ENCODE data around the gene ALDH1L1.

Gene ALDH1L1

DNA sequence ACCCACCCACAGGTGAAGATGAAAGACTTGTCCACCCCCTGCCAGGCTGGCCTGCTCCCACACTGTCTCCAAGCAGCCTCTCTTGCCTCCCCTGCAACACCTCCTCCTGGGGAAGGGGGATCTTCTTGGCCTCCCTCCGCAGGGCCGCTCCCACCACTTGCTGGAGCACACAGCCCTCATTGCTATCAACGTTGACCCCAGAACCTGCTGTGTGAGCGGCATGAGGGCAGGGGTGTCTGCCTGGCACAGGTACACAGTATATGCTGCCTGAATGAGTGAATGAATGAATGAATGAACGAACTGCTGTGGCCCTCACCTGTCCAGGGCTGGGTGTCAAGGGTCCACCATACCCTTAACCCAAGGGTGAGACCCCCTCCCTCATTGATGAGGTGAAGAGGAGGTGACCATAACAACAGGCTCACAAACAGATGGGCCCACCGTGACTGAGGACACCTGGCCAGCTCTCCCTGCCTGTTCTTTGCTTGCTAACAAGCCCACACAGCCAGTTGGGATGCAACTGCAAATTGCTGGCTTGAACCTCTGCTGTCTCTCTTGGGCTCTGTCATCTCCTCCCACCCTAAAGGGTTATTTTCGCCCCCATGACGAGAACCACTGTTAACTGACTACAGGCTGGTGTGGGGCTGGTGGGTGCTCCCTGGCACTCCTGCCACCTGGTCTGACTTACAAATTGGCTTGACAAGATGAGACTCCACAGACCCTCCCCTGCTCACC lies 118.9 kb downstream of the ALDH1L1 start:
- in situ Hi-C loops (cut with MboI; ENCODE audit: low sequenced_read_pairs) = no loop called here

DNA sequence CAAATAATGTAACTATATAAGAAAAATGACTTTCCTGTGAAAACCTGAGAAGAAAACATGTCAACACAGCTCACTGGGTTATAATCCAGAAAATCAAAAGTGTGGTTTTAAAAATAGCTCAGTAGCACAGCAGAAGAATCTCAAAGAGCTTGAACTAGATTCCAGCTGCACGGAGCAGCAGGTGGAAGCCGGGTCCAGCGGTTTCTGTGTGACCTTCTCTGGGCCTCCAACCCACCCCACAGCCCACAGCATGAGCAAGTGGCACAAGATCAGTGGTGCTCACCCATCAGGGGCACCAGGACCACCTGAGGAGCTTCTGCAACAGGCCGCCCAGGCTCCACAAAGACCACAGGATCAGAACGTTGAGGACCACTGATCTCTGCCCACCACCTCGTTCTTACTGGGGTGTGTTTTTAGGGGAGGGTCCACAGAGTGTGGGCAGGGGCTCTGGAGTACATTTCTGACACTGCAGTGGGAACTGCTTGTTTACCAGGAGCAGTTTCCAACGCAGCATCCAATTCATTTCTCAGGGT lies 119.7 kb downstream of the ALDH1L1 start:
- in situ Hi-C loops (cut with MboI; ENCODE audit: low sequenced_read_pairs) = no loop called here

DNA sequence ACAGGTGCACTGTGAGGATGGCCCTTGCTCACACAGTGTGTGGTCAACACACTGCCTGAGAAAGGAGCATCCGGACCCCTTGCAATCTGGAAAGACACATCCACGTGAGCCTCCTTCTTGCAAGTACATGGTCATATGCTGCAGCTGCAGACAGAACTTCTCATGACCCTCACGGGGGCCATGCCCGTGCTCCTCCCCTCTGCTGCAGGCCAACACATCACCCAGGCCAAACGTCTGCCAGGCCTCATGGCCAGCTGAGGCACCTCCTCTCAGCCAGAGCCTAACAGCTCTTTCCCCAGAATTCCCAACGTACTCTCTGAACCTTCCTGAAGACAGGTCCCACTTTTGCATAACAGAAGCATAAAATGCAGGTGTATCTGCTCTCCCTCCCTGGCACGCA lies 121.7 kb downstream of the ALDH1L1 start:
- in situ Hi-C loops (cut with MboI; ENCODE audit: low sequenced_read_pairs) = no loop called here

DNA sequence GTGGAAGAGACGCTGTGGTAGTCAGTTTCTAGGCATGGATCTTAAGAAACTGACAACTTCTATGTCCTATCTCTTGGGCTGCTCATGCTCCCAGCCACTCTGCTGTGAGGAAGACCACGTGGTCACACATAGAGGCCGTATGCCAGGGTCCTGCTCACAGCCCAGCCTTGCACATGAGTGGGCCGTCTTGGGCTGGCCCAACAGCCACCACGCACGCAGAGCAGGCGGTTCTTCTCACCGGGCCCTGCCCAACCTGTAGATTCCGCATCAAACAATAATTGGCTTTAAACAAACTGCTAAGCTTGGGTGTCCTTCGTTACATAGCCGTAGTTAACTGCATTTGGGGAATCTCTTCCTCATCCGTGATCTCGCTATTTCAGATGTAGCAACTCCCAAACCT lies 122.5 kb downstream of the ALDH1L1 start:
- in situ Hi-C loops (cut with MboI; ENCODE audit: low sequenced_read_pairs) = no loop called here

DNA sequence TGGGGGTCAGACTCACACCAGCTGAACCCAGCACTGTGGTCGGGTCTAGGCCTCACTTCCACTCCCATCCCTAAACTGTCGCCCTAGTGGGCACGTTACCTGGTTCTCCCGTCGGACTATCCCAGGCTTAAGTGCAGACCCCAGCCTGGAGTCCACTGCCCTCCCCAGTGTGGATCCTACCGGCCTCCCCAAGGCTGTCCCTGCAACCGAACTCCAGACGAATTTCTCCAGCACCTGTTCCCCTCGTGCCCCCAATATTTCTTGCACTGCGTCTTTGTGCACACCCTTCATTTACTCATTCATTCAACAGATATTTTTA lies 122.9 kb downstream of the ALDH1L1 start:
- in situ Hi-C loops (cut with MboI; ENCODE audit: low sequenced_read_pairs) = no loop called here

DNA sequence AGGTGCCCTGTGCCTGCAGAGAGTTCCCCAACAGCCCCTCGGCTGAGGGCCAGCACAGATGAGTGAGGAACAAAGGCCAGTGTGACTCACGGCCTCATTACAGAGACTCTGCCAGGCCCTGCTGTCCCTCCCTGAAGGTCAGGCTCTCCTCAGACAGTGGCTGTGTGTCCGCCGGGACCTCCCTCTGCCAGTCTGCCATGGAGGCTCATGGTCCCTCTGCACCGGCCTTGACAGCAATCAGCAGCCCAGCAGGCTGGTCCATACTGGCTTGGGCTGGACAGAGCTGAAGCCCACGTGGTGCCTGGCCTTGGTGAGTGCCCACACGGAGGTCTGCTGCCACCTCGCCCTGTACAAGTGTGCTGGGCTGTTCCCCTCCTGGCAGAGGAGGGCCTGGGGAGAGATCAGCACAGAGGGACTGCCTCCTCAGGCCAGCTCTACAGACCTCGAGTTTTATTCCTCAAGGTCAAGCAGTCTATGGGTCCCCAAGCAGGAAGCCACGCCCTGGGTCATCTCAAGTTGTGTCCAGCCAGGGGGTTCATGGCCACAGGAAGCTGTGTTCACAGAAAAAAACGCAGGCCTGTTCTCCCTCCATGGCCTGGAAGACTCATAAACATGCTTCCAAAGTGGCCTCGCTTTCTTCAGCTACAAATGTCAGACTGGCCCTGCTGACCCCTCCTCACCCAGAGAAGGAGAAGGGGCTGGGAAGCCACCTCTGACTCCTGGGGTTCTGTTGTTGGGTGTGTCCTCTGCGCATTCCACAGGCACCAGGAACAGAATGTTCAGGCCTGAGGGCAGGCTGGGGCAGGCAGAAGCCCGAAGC lies 123.5 kb downstream of the ALDH1L1 start:
- in situ Hi-C loops (cut with MboI; ENCODE audit: low sequenced_read_pairs) = no loop called here

DNA sequence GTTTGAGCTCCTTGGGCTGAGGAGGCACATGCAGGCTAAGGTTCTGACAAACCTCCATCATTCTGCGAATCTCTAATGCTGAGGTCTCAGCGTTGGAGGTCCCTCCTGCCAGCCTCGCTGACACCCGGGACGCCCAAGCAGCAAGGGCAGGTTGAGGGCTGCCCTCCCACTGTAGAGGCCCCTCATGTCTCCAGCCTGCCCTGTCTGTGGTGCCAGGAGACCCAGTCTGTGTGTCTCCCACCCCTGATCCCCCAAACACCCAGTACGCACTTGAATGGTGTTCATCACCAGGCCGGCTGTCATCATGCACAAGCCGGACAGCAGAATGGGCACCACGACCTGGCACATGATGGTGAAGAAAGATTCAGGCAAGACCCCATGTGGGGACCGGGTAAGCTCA lies 124.3 kb downstream of the ALDH1L1 start:
- in situ Hi-C loops (cut with MboI; ENCODE audit: low sequenced_read_pairs) = no loop called here

DNA sequence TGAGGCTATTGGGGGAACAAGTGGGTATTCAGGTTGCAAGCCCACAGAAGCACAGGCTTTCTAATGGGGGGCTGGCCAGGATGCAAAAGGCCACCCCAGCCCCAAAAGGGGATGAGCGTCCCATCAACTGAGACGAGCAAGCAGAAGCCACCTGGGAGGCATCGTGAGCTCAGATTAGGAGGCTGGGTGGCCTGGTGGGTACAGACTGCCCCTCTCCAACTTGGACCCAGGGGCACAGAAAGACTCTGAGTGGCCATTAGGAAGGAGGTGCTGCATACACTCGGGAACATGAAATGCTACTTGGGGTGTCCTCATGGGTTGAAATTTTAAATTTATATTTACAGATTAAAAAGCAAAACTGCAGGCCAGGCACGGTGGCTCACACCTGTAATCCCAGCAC lies 125.5 kb downstream of the ALDH1L1 start:
- in situ Hi-C loops (cut with MboI; ENCODE audit: low sequenced_read_pairs) = no loop called here

DNA sequence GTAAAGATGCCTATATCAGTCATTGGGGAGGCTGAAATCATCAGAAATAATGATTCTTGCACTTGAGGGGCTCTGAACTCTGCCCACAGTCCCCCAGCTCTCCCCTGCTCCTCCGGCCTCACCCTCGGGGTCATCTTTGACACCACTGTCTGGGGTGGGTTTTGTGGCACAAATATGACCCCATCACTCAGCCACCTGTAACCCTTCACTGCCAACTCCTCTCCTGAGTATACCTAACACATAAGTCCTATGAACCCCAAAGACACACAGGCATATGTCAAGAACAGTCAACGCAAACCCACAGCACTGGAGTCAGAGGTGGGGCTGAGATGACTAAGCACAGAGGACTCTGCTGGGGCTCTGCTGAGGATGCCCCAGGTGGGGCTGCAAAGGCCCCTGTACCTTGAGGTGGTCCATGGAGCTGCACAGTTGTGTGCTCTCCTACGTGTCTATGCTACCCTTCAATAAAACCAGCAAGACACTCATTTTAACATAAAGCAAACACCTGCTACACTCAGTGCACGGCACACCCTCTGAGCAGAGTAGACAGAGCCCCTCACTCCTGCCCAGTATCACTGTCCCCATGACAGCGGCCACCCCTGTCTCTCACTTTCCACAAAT lies 126.3 kb downstream of the ALDH1L1 start:
- in situ Hi-C loops (cut with MboI; ENCODE audit: low sequenced_read_pairs) = no loop called here

Measured in HL-60/S4 (cell line).